Endothelial cell of umbilical vein (primary cell): ENCODE data around the gene MORC2. TPM values are rescaled to one million over a fixed set of nuclear protein-coding genes. Genes with fewer than 3 reads are reported as not detected.

ENCODE experiments used
- BruUV-seq: library from RNA; stranded (reverse); fragments of 400-500 nt; replicated peaks from 2 replicates; lab custom pipeline; 2021; lab: Mats Ljungman, UMichigan
- CTCF ChIA-PET: fragments of 300-600, 350-600 bp; sonication (Branson Sonifier 250); formaldehyde crosslinking; loops from one replicate; lab custom pipeline; 2021; ENCODE audit warnings: antibody characterized with exemption, inconsistent platforms; lab: Charles Lee
- POLR2A ChIA-PET: fragments of 300-600, 350-600 bp; sonication (Branson Sonifier 250); formaldehyde crosslinking; loops from one replicate; lab custom pipeline; 2021; ENCODE audit warnings: antibody characterized with exemption, inconsistent platforms; lab: Charles Lee
- DNase-seq: peaks from one replicate; pipeline ENCODE4 v3.0.0-alpha.2; 2011; ENCODE audit warnings: low read depth, low spot score
- FAIRE-seq: peaks from 2 replicates; lab custom pipeline; 2011; peaks lifted over from hg19 to GRCh38; lab: Jason Lieb, UNC
- H2AFZ ChIP-seq: 2 replicates; pipeline ENCODE4 v1.6.0; 2012; ENCODE audit warnings: low read depth, low read length, control low read depth, inconsistent platforms
- H3K27ac ChIP-seq: 2 replicates; pipeline ENCODE4 v1.5.1; 2011; ENCODE audit warnings: low read depth, mild to moderate bottlenecking, control low read depth, low read length, moderate library complexity; ENCODE audit not compliant: insufficient read depth
- H3K27me3 ChIP-seq, 2 experiments: 2 replicates each; pipeline versions ENCODE4 v1.6.0 to v1.6.1; 2011; ENCODE audit warnings: low read length in 2 of 2, mixed read lengths in 1 of 2; ENCODE audit not compliant: control insufficient read depth in 2 of 2, insufficient read depth in 2 of 2
- H3K36me3 ChIP-seq, 2 experiments: 2 replicates in 1 of 2; 3 replicates in 1 of 2; pipeline ENCODE4 v1.5.1; 2011; ENCODE audit warnings: low read length in 2 of 2, mild to moderate bottlenecking in 1 of 2, moderate library complexity in 1 of 2; ENCODE audit not compliant: control insufficient read depth in 2 of 2, insufficient read depth in 2 of 2; ENCODE audit errors: extremely low read depth in 1 of 2
- H3K4me1 ChIP-seq: 3 replicates; pipeline ENCODE4 v1.5.1; 2011; ENCODE audit warnings: mild to moderate bottlenecking, low read length; ENCODE audit not compliant: control insufficient read depth, insufficient read depth; ENCODE audit errors: extremely low read depth
- H3K4me2 ChIP-seq: 2 replicates; pipeline ENCODE4 v1.6.1; 2011; ENCODE audit warnings: low read length, control low read depth, mixed read lengths; ENCODE audit not compliant: insufficient read depth
- H3K4me3 ChIP-seq, 3 experiments: fragments of 200-600 bp in 1 of 3; sonication (generic), shearing (Covaris generic) in 1 of 3; replicated peaks in 1 of 3; 2 replicates each; pipeline ENCODE4 v1.5.1; 2011 to 2016; ENCODE audit warnings: control low read depth in 3 of 3, low read length in 3 of 3, mild to moderate bottlenecking in 2 of 3, inconsistent platforms in 1 of 3, low read depth in 1 of 3, moderate library complexity in 1 of 3; ENCODE audit not compliant: insufficient read depth in 1 of 3
- H3K79me2 ChIP-seq: 2 replicates; pipeline ENCODE4 v1.6.0; 2012; ENCODE audit warnings: low read length, inconsistent platforms; ENCODE audit not compliant: control insufficient read depth, insufficient read depth
- H3K9ac ChIP-seq: replicated peaks from 2 replicates; pipeline ENCODE3; 2011; ENCODE audit warnings: low read length, control low read depth; ENCODE audit not compliant: insufficient read depth; ENCODE audit errors: extremely low read depth
- H3K9me1 ChIP-seq: replicated peaks from 3 replicates; pipeline ENCODE4 v1.6.0; 2011; ENCODE audit warnings: mild to moderate bottlenecking, low read length; ENCODE audit not compliant: control insufficient read depth, insufficient read depth; ENCODE audit errors: extremely low read depth
- H3K9me3 ChIP-seq: replicated peaks from 2 replicates; pipeline ENCODE4 v1.5.1; 2012; ENCODE audit warnings: low read length, inconsistent platforms; ENCODE audit not compliant: control insufficient read depth, insufficient read depth
- H4K20me1 ChIP-seq: replicated peaks from 2 replicates; pipeline ENCODE3; 2011; ENCODE audit warnings: mild to moderate bottlenecking, low read length; ENCODE audit not compliant: control insufficient read depth, insufficient read depth; ENCODE audit errors: extremely low read depth
- EZH2 ChIP-seq: IDR thresholded peaks from 2 replicates; pipeline ENCODE4 v1.6.1; 2012; ENCODE audit warnings: borderline replicate concordance, low read depth, mild to moderate bottlenecking, moderate library complexity, low read length, inconsistent platforms; ENCODE audit not compliant: severe bottlenecking
- FOS ChIP-seq: IDR thresholded peaks from 2 replicates; pipeline ENCODE4 v1.6.1; 2011; ENCODE audit warnings: mild to moderate bottlenecking, low read length, moderate library complexity, borderline replicate concordance; ENCODE audit not compliant: insufficient read depth
- GATA2 ChIP-seq: IDR thresholded peaks from 2 replicates; pipeline ENCODE4 v1.7.0; 2011; ENCODE audit warnings: low read depth, mild to moderate bottlenecking, moderate library complexity, mixed read lengths, low read length; ENCODE audit not compliant: insufficient read length, insufficient read depth
- JUN ChIP-seq: IDR thresholded peaks from 2 replicates; pipeline ENCODE4 v1.6.1; 2011; ENCODE audit warnings: borderline replicate concordance, low read depth; ENCODE audit not compliant: insufficient read length, insufficient read depth
- MYC ChIP-seq: IDR thresholded peaks from one replicate; pipeline ENCODE4 v1.6.1; 2011; ENCODE audit warnings: mild to moderate bottlenecking, low read depth, low read length
- POLR2A ChIP-seq: IDR thresholded peaks from 2 replicates; pipeline ENCODE4 v1.6.1; 2012; ENCODE audit warnings: low read depth, mild to moderate bottlenecking, control low read depth, low read length
- POLR2AphosphoS5 ChIP-seq: IDR thresholded peaks from 2 replicates; pipeline ENCODE4 v1.6.1; 2012; ENCODE audit warnings: low read depth, mild to moderate bottlenecking, control low read depth, low read length, moderate library complexity; ENCODE audit not compliant: insufficient read depth
- dilution Hi-C: fragments of 300-500 bp; cut with MboI; formaldehyde crosslinking; loops from one replicate; pipeline ENCODE4 v1.15.0; 2019; ENCODE audit warnings: low sequenced_read_pairs; ENCODE audit not compliant: extremely low pct_ligation_motif_present
- intact Hi-C: fragments of 100-400 bp; cut with micrococcal nuclease; formaldehyde crosslinking; loops from one replicate; pipeline ENCODE4 v1.10.0; 2022
- polyA plus RNA-seq, 4 experiments: library from polyadenylated mRNA; depleted of rRNA in 3 of 4; stranded (reverse) in 3 of 4; unstranded in 1 of 4; fragments of >200 nt; gene quantifications; 2 replicates each; pipeline versions ENCODE4 v1.2.1 to v1.2.3, GENCODE V29; 2011 to 2012; ENCODE audit warnings: missing spikeins in 1 of 4
- total RNA-seq: library from RNA; stranded (reverse); gene quantifications from 2 replicates; pipeline ENCODE4 v1.2.3, GENCODE V29; 2021
- TF ChIP-seq, protein P1 (sequence below): IDR thresholded peaks from 2 replicates; pipeline ENCODE4 v1.6.1; 2011; ENCODE audit not compliant: insufficient read depth, insufficient read length
- TF ChIP-seq, protein P2 (sequence below), 2 donors: IDR thresholded peaks; 1 replicate in 1 of 2; 2 replicates in 1 of 2; pipeline ENCODE4 v1.5.1; 2011; ENCODE audit warnings: low read length in 2 of 2, mild to moderate bottlenecking in 2 of 2, moderate library complexity in 2 of 2, control low read depth in 1 of 2, inconsistent platforms in 1 of 2, low read depth in 1 of 2; ENCODE audit not compliant: insufficient read depth in 1 of 2; ENCODE audit errors: extremely low read depth in 1 of 2

The MORC2 gene
- total and polyA plus RNA-seq, 2 donors (not counting 3 experiments of a cell fraction or from before 2014, with no cell fraction given) = 11.6 to 34.7 TPM

DNA sequence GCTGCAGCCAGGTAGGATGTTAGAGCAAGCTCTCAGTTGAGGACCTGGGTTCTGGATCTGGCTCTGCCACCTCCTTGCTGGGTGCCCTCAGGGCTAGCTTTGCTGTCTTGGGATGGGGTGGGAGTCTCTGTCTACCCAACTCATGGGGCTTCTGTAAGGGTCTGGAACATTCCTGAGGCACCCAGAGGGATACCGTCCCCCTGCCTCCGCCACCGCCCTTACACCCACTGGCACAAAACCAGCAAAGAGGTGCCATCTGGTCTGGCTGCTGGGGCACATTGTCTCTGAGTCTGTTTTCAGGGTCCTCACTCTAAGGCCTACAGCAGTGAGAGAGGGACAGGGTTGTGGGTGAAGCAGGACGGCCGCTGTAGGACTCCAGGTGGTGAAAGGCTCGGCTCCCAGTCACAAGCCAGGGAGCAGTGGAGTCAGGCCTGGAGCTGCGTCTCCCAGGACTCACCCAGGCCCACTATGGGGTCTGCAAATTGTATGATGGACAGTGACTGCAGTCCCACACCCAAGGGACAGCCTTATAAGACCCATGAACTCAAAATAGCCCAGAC is 84.9 kb downstream of the MORC2 start:
- intact Hi-C loops = no loop called here

More for the DNA sequence above, 84.9 kb downstream of the MORC2 start:
- H3K4me2 ChIP-seq = no peak overlapping the region
- ChIA-PET POLR2A (no interaction called here), CTCF (no interaction called here)
- H3K9ac ChIP-seq = no peak overlapping the region
- TF ChIP-seq POLR2AphosphoS5 (no peak), MYC (no peak), POLR2A (no peak), FOS (no peak), GATA2 (no peak), JUN (no peak), EZH2 (no peak)
- TF ChIP-seq, protein P1, sequence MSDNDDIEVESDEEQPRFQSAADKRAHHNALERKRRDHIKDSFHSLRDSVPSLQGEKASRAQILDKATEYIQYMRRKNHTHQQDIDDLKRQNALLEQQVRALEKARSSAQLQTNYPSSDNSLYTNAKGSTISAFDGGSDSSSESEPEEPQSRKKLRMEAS = no peak
- TF ChIP-seq, protein P2, sequence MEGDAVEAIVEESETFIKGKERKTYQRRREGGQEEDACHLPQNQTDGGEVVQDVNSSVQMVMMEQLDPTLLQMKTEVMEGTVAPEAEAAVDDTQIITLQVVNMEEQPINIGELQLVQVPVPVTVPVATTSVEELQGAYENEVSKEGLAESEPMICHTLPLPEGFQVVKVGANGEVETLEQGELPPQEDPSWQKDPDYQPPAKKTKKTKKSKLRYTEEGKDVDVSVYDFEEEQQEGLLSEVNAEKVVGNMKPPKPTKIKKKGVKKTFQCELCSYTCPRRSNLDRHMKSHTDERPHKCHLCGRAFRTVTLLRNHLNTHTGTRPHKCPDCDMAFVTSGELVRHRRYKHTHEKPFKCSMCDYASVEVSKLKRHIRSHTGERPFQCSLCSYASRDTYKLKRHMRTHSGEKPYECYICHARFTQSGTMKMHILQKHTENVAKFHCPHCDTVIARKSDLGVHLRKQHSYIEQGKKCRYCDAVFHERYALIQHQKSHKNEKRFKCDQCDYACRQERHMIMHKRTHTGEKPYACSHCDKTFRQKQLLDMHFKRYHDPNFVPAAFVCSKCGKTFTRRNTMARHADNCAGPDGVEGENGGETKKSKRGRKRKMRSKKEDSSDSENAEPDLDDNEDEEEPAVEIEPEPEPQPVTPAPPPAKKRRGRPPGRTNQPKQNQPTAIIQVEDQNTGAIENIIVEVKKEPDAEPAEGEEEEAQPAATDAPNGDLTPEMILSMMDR (IDR thresholded peaks at IDR 0.05; ENCODE audit: extremely low read depth in 1 of 2, insufficient read depth in 1 of 2, low read depth in 1 of 2, low read length in 2 of 2) = no peak
- FAIRE-seq (no peak), DNase-seq (no peak)
- no peaks in the 10 kb centered on the region for H3K4me1 ChIP-seq
- H4K20me1 ChIP-seq = no peaks in the 10 kb centered on the region
- no peak overlapping the region for H2AFZ ChIP-seq
- H3K79me2 ChIP-seq = no peaks in the 10 kb centered on the region
- H3K27ac ChIP-seq = no peak overlapping the region
- no peaks in the 10 kb centered on the region for H3K9me1 ChIP-seq
- H3K36me3 ChIP-seq = no peaks in the 10 kb centered on the region
- no TSS peak for BruUV-seq
- H3K4me3 ChIP-seq = no peak overlapping the region
- dilution Hi-C loops = no loop called here
- no peaks in the 10 kb centered on the region for H3K27me3 ChIP-seq
- H3K9me3 ChIP-seq = no peaks in the 10 kb centered on the region
